ENCODE results near the gene SS18L1.

The SS18L1 gene

DNA sequence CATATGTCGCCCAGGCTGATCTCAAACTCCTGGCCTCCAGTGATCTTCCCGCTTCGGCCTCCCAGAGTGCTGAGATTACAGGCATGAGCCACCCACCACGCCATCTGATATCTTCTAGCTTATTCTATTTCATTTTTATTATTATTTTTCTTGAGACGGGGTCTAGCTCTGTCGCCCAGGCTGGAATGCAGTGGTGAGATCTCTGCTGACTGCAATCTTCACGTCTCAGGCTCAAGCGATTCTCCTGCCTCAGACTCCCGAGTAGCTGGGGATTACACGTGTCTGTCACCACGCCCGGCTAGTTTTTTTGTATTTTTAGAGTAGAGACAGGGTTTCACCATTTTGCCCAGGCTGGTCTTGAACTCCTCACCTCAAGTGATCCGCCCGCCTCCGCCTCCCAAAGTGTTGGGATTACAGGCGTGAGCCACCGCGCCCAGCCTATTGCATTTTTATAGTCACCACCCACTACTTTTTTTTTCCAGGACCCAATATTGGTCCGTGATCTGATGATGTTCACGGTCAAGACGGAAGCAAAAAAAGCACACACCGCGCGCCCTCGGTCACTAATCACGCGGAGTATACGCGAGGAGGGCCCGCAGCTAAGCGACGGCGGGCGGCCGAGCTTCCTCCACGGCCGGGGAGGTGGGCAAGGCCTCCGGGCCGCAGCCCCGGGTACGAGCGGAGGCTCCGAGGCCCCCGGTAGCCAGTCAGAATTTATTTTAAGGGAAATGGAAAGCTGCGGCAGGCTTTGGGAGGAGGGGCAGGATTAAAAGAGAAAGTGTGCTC is 22.4 kb upstream of the SS18L1 start:
- no peak for DNase-seq

DNA sequence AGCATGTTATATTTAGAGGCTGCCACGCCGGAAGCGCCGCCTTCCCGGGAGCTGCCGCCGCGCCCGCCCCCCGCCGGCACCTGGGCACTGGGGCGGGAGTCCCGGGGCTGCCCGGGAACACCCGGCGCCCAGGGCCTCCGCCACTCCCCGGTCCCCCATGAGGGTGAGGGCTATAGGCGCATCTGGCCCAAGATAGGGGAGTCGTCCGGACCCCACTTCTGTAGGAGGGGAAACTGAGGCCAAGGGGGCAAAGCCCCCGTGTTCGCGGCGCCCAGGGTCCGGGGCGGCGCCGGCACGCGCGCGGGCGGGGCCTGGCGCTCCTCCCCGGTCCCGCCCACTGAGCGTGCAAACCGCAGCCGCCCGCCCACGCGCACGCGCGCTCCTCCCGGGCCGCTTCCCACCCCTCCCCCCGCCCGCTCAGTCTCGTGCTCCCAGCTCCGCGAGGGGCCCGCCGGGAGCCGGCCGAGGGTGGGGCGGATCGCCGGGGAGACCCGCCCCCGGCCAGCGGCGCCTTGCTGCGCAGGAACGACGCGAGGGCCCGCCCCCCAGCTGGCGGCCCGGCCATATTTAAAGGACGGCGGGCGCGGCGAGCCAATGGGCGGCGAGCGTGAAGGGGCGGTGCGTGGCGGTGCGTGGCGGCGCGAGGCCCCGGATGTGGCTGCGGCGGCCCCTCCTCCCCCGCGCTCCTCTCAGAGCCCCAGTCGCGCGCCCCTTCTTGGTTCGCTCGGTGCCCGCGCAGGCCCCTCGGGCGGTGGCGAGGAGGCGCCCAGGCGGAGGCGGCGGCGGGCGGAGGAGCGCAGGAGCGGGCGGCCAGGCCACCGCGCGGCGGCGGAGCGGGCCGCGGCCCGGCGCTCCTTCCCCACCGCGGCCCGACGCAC is 21.6 kb upstream of the SS18L1 start, which contains the start of gene LSM14B:
Gene LSM14B (plus strand): TSS at position 700 of the 878 bp plus-strand sequence. CDS start 192 bp downstream, outside the sequence.
- DNase-seq = peak; percentile 96

DNA sequence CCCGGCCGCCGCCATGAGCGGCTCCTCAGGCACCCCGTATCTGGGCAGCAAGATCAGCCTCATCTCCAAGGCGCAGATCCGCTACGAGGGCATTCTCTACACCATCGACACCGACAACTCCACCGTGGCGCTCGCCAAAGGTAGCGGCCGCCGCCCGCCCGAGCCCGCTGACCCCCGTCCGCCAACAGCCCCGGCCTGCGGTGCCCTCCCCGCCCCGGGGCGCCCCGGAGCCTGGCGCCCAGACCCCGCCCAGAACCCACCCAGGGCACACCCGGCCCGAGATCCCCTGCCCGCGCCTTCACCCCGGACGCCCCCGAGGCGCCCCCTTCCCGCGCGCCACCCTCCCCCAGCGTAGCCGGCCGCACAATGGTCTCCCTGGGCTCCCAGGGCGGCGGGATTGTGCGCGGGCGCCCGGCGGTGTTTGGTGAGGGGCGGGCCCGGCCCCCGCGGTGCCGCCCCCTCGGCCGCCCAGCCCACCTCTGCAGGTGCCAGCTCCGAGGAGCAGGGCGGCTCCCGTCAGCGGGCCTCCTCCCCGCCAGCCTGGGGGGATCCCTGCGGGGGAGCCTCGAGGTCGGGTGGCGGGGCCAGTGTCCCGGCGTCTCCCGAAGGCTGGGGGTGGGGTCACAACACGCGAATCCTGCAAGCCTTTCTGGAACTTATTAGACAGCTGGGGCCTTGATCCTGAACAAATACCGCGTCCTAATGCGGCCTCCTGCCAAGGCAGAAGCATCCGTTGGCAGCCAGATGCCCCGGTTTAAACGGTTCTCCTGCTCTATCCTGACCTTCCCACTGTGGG is 20.7 kb upstream of the SS18L1 start:
- DNase-seq = peak; percentile 47

DNA sequence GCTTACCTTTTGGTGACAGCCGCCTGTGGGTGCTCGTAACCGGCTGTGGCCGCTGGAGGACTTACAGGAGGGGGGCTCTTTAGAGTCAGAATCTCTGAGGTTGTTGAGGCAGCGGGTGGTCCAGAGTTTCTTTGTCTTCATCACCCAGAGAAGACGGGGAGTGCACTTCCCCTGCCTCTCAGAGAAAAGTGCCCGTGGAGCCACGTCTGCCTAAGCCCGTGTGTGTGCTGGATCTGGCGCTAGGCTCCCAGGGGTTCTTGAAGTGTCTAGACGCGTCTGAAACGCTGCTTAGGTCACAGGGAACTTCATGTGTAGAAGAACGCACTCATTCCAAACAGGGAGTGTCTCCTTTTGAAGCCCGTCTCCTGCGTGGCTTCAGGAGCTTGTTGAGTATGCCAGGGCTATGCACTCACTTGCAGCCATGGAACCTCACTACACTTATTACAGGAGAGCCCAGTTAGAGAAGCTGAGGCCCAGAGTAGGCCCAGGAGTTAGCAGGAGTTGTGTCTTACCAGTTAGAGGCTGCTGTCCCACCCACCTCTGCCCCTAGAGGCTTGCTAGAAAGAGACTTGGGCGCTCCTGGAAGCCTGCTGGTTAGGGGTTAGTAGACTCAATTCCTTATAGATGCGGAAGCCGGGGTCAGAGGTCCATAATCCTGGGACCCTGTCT is 20.0 kb upstream of the SS18L1 start:
- DNase-seq = no peak

DNA sequence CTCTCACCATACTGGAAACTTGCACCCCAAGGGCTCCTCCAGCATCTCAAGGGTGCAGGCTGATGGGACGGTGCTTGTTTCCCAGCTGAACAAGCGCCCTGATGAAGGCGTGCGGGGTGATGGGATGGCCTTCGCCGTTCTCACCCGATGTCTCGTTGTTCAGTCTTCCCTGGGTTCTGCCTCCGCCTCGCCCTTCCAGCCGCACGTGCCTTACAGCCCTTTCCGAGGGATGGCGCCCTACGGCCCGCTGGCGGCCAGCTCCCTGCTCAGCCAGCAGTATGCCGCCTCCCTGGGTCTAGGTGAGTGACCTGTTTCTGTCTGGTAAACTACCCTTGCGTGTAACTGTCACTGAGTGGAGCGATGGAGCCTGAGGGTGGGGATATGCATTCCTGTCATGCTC is 17.4 kb upstream of the SS18L1 start:
- no peak for DNase-seq

DNA sequence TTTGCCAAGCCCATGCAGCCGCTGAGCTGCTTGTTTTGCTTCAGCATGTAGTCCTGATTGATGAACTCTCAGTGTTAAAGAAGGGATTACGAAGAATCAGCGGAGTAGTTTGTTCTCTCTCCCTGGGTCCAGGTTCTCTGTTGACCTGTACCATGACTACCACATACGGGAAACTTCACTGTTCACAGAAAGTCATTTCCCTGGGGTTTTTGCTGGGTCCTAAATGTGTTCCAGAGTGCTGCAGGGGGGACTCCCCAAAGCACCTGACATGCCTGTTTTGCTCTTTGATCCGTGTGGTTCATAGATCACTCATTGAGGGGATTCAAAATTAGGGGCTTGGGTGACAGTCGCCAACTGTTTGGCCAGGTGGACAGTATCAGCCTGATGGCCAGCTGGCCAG is 15.8 kb upstream of the SS18L1 start:
- DNase-seq = no peak

DNA sequence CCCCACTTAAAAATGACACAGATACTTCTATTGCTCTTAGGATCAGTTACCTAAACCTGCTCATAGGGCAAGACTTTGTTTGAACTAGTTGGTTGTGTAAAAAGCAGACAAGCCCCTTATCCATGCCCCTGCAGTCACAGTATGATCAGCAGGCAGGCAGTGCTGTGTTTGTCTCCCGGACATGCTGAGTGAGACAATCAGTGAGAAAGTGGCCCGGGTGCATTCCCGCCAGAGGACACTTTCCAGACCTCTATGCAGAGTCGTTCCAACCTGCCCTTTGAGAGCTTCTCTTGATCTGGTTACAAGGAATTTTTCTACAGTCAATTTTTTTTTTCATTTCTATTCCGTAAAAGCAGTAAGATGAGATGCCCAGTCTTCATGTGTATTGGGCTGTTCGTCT is 15.1 kb upstream of the SS18L1 start:
- no peak for DNase-seq

DNA sequence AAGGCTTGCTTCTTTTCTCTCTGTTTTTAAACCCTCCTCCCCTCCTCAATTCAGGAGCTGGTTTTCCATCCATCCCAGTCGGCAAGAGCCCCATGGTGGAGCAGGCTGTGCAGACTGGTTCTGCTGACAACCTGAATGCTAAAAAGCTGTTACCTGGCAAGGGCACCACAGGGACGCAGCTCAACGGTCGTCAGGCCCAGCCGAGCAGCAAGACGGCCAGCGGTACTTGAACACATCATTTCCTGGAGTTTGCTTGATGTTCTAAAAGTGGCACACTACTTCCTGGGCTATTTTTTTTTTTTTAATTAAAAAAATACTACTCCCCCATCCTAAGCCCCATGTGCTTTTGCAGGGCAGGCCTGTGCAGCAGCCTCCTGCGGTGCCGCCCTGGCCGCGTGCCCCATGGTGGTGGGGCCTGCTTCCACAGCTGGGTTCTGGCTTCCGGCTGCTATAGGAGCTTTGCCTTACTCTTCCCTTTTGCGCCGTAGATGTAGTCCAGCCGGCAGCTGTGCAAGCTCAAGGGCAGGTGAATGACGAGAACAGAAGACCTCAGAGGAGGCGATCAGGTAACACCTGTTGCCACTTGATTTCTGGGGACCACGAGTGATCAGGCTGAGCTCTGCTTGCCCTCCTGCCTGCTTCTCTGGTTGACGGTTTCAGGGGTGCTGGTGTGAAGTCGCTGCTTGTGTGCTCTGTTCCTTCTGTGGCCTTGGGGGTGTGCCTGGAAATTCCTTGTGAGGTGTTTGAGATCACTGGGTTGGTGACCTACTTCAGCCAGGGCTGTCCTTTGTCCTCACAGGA is 13.6 kb upstream of the SS18L1 start:
- DNase-seq = no peak

DNA sequence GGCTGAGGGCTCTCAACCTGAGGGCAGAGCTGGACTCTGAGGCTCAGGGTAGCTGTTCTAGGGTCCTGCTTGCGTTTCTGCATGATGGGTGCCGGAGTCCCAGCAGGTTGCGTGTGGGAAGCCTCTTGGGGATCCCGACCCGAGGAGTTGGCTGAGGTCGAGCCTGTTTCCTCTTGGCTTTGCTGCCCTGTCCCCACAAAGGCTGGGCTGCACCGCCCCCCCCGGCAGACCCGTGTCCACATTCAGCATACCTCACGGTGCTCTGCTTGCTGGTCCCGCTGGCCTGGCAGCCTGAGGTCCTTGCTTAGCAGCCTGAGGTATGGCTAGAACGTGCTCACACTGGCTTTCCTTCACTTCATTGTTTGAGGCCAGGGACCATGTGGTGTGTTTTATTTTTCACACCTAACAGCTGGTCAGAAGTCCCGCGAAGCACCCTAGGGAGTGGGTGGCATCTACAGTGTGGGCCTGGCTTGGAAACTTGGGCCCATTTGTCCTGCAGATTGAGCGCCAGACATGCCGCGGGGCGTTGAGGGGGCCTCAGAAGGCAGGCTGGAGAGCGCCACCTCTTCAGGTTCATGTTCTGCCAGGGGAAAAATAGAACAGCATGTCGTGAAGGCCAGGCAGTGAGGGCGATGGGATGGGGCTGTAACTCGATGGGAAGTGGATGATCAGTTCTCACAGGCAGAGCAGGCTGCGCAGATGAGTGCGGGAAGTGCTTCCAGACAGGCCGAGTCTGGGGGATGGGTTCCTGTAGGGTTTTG is 11.8 kb upstream of the SS18L1 start:
- DNase-seq = no peak

DNA sequence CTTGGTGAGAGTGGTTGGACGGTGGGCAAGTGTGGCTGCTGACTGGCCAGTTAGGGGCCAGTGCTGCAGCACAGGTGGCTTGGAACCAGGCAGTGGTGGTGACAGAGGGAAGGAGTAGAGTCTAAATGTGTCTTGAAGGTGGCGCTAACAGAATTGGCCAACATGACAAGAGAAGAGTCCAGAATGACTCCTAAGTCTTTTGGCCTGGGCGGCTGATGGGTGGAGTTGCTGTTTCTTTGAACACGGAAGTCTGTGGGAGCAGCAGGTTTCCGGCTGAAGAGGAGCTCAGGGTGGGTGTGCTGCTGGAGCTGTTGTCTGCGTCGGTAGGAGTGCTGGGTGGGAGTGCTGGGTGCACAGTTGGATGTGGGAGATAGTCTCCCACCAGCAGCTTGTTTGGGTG is 11.1 kb upstream of the SS18L1 start:
- DNase-seq = no peak

DNA sequence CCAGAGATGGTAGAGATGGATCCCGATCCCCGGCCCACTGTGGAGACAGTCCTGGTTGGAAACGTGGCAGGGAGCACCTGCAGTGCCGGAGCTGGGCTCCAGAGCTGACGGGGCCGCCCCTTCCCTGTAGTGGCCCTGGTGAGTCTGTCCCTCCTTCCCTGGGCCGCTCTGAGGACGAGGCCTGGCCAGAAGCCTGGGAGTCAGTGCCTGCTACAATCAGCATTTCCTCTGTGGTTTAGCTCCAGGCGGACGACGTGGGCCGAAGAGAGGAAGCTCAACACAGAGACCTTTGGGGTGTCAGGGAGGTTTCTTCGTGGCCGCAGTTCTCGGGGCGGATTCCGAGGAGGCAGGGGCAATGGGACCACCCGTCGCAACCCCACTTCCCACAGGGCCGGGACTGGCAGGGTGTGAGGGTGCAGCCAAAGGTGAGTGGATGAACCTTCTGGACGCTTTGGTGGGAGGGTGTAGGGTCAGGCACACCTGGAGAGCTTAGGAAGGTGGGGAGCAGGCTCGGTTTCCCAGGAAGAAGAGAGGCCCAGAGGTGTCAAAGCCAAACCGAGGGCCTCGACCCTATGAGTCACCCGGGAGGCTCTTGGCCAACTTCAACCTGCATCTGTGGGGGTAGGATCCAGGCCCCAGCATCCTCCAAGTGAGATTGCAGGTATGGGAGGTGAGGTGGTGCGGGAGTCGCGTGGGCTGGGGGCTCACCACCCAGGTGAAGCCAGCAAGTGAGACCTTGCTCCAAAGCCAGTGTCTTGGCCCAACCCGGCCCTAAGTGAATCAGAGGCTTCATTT is 10.3 kb upstream of the SS18L1 start:
- DNase-seq = no peak

DNA sequence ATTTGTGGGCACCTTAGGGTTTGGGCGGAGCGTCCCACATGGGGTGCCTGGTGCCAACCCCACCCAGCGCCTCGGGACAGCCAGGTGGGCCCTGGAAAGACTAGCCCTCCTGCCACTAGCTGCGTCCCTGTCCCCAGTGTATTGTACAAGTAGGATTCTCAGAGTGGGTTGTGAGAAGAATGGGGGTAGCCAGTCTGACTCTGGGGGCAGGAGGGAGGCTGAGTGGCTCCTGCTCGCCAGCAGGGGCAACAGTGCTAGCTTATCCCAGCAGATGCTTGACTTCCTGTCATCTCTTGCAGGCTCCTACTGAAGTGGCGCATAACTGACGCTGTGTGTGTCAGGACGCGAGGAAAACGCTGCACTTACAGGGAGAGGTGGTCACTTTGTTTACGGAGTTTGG is 9.7 kb upstream of the SS18L1 start:
- no peak for DNase-seq

DNA sequence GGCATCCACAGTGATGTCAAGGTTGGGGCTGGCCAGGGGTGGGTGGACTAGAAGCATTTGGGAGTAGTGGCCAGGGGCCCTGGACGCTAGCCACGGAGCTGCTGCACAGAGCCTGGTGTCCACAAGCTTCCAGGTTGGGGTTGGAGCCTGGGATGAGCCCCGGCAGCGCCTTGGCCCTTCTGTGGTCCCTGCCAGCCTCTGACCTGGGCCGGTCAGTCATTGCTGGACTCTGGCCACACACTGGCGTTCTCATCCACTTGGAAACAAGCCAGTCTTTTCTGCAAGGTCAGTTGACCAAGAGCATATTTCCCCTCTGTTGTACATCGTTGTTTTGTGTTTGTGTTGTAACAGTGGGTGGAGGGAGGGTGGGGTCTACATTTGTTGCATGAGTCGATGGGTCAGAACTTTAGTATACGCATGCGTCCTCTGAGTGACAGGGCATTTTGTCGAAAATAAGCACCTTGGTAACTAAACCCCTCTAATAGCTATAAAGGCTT is 8.8 kb upstream of the SS18L1 start:
- DNase-seq = no peak

DNA sequence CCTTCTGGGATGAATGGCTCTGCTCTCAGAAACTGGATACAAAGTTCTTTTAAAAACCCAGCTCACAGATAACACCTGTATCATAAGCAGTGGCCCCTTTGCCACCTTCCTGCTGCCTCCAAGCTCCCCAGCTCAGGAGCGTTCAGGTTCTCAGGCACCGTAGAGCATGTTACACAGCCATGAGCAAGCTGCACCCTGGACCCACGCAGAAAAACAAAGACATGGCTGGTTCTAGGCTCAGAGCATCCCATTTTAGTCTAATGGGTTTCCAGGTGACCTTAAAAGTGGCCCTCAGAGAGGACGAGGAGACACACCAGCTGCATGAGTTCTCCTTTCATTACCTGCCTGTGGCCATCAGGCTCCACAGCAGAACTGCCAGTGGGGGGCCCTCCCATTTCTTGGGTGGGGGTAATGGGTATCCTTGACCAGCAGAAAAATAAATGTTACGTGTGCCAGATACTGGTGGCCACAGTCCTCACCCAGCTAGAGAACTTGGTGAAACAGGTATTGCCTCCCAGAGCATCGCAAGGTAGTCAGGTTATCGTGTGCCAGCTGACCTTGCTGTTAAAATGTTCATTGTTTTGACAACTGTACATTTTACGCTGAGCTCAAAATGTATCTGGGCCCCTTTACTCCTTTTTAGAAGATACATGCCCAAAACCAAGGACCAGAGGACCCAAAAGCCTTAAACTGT is 7.8 kb upstream of the SS18L1 start:
- DNase-seq = no peak

DNA sequence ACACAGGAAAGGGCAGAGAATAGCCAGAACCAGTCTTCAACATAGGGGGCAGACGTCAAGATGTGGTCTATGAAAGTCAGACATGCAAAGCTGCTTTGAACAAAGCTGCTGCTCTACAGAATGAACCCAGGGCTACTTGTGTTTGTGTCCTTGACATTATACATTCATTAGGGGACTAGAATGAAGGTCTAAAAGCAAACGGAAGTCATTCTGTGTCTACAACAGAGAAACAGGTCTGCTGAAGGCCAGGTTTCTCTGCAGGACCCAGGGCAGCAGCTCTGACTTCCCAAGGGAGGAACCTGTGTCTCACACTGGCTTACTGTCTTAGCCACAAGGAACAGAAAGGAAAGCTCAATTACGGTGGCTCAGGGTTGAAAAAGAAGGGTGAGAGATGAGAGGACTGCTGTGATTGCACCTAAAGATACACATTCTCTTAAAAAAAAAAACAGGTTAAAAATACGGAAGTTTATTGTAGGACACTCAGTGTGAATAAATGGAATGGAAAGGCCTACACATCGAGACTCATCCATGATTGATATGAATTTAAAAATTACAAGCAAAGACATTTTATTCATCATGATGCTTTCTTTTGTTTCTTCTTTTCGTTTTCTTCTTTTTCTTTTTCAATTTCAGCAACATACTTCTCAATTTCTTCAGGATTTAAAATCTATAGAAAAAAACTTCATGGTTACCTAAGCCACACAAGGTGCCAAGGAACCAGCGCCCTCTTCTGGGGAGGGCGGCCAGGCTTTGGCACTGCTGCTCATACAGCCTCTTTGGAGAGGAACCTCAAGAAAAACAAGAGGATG is 7.1 kb upstream of the SS18L1 start:
- DNase-seq = peak; percentile 59

DNA sequence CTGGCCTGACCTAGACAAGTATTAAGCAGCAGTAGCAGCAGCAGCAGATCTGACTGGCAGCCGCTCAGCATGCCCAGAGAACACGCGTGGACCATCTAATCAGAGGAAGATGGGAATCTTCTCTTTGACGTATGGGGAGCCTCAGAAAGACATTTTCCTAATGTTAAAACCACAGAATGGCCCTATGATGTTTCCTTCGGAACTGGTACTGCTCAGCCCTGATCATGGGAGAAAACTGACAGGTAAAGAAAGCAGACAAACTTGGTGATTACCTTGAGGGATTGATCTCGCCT is 6.5 kb upstream of the SS18L1 start:
- no peak for DNase-seq

DNA sequence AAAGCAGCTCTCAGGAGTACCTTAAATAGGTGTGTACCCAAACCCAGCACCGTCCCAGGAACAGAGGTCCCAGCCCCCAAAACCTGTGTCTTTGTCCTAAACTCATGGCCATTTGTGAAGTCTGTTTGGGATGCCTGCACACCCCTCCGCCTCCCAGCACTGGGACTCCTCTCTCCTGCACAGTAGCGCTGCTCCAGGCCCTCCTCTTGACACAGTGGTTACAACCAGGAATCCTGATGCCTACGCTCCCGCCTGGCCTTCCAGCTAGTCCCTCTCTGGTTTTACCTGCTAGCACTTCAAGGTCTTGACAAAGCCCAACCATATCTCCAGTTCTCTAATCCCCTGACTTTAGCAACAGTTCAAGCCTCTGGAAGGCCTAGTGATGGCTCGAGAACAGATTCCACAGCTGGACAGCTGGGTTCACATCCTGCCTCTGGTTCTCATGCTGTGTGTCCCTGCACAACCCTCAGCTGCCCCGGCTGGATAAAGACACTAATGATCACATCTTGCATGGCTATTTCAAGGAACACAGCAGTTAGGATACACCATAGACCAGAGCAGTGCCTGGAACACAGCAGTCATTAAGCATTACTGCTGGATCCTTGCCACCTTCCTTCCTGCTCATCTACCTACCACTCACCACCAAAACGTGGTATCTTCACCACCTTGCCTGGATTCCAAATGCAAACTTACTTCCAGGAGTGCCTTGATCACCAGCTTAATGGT is 5.9 kb upstream of the SS18L1 start:
- DNase-seq = no peak

DNA sequence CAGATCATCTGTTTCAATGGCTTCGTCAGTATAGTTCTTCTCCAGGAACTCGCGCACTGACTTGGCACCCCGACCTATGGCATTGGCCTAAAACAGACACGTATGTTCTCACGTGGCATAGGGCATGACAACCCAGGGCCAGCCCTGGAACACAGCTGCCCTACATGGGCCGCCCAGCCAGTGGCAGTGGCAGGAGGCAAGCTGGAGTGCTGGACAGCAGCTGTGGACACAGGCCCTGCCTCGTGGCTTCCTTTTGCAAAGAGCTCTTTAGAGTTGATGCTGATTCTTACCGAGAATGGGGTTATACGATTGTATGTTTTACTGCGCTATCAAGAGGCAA is 5.4 kb upstream of the SS18L1 start:
- no peak for DNase-seq
